GM15510 (cell line): Measurements from ENCODE around the gene TRAPPC14.
A peak's percentile ranks its signal among the peaks of the same experiment; 100 is the strongest.

Experiments
- POLR2A ChIP-seq: IDR thresholded peaks from 3 replicates; pipeline ENCODE4 v1.6.1; 2011; ENCODE audit warnings: borderline replicate concordance; ENCODE audit not compliant: insufficient read length; ENCODE audit errors: extremely low read depth

TRAPPC14 gene, protein sequence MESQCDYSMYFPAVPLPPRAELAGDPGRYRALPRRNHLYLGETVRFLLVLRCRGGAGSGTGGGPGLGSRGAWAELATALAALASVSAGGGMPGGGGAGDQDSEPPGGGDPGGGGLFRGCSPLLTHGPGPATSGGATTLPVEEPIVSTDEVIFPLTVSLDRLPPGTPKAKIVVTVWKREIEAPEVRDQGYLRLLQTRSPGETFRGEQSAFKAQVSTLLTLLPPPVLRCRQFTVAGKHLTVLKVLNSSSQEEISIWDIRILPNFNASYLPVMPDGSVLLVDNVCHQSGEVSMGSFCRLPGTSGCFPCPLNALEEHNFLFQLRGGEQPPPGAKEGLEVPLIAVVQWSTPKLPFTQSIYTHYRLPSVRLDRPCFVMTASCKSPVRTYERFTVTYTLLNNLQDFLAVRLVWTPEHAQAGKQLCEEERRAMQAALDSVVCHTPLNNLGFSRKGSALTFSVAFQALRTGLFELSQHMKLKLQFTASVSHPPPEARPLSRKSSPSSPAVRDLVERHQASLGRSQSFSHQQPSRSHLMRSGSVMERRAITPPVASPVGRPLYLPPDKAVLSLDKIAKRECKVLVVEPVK

DNA sequence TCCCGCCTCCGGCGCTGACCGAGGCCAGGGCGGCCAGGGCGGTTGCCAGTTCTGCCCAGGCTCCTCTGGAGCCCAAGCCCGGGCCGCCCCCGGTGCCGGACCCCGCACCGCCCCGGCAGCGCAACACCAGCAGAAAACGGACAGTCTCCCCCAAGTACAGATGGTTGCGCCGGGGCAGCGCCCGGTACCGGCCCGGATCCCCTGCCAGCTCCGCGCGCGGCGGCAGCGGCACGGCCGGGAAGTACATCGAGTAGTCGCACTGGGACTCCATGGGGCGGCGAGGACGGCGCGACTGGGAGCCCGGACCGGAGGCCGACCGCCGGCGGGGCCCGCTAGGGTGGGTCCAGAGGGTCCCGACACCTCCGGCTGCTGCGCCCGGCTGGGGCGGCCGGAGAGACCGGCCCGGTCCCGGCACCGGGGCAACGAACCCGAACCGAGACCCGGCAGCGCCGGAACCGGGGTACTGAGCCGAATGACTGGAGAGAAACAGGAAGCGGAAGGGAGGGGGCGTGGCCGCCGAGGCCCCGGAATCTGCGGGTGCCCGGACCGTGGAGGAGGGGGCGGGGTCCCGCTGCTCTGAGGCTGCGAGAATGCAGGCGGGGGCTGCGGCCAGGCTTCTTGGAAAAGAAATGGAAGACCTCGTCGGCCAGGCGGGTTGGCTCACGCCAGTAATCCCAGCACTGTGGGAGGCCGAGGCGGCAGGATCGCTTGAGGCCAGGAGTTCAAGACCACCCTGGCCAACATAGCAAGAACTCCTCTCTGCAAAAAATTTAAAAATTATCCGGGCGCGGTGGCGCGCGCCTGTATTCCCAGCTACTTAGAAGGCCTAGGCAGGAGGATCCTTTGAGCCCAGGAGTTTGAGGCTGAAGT is at the start of gene TRAPPC14:
TRAPPC14 (minus strand) TSS at position 495 of the 870 bp plus-strand sequence; CDS start at position 271, 224 bp downstream.
- TF ChIP-seq POLR2A, result peak; percentile 76

DNA sequence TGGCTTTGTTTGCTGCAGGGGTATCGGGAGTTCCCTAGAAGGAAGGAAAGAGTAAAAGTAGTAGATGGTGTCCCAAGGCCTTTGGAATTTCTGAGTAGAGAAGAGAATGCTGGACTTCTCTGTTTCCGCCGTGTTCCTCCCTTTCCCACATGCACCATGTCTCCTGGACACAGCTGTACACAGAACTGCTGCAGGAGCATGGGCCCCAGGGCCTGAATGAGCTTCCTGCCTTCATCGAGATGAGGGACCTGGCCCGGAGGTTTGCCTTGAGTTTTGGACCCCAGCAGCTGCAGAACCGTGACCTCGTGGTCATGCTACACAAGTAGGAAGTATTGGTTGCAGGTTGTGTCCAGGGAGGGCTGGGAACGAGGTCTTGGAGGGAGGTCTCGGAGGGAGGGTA is 45.9 kb upstream of the TRAPPC14 start:
- TF ChIP-seq POLR2A, result no peak

DNA sequence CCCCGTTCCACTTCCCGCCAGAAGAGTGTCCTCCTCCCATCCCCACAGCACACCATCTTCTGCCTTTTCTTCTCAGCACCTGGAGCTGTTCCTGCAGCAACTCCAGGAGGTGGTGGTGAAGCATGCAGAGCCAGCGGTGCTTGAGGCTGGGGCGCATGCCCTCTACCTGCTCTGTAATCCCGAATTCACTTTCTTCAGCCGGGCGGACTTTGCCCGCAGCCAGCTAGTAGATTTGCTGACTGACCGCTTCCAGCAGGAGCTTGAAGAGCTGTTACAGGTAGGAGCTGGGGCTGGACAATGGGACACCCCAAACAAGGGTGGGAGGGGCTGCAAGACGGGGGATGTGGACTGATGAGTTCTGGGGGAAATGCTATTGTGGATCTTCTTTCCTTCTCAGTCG is 42.2 kb upstream of the TRAPPC14 start:
- TF ChIP-seq POLR2A, result no peak

DNA sequence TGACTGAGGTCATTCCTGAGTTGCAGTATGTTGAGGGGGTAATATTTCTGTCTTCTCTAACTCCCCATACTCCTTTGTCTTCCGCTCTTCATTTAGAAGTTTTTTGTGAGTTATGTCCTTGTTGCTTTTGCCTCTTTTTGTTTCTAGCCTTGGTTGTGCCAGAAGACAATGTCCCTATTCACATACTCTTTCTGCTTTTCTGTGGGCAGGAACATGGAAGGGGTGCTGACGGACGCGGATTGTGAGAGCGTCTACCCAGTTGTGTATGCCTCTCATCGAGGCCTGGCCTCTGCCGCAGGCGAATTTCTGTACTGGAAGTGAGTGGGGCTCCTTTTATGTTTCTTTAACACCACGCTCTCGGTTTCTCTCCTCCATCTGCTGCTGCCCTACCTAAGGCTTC is 39.7 kb upstream of the TRAPPC14 start:
- TF ChIP-seq POLR2A, result no peak

DNA sequence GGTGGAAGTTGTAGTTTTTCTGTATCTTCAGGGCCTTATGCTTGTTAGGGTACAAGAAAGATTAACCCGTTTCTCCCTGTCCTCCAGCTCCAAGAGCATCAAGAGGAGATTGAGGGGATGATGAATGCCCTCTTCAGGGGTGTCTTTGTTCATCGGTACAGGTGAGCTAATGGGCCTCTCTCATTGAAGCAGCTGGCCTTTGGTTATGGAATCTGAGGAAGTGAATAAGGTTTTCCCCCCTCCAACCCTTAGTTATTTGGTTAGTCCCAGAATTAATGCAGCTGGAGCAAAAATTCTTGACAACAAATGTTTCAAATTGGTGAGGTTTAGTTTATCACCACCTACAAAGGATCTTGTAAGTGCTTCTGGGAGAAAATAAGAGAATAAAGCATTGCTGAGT is 36.7 kb upstream of the TRAPPC14 start:
- TF ChIP-seq POLR2A, result no peak

DNA sequence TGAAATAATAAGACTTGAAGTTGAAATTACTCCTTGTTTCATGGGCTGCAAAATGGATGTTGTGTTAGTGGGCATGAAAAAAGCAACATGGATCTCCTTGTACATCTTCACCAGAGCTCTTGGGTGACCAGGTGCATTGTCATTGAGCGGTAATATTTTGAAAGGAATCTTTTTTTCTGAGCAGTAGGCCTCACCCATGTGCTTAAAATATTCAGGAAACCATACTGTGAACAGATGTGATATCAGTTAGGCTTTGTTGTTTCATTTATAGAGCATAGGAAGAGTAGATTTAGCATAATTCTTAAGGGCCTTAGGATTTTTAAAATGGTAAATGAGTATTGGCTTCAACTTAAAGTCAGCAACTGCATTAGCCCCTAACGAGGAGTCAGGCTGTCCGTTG is 34.4 kb upstream of the TRAPPC14 start:
- TF ChIP-seq POLR2A, result no peak

DNA sequence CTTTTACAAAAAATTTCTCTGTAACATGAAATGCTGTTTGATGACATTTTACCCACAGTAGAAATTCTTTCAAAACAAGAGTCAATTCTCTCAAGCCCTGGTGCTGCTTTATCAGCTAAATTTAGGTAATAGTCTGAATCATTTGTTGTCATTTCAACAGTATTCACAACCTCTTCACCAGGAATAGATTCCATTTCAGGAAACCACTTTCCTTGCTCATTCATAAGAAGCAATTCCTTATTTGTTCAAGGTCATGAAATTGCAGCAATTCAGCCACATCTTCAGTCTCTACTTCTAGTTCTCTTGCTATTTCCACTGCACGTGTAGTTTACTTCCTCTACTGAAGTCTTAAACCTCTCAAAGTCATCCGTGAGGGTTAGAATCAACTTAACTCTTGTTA is 33.3 kb upstream of the TRAPPC14 start:
- no peak for TF ChIP-seq POLR2A

DNA sequence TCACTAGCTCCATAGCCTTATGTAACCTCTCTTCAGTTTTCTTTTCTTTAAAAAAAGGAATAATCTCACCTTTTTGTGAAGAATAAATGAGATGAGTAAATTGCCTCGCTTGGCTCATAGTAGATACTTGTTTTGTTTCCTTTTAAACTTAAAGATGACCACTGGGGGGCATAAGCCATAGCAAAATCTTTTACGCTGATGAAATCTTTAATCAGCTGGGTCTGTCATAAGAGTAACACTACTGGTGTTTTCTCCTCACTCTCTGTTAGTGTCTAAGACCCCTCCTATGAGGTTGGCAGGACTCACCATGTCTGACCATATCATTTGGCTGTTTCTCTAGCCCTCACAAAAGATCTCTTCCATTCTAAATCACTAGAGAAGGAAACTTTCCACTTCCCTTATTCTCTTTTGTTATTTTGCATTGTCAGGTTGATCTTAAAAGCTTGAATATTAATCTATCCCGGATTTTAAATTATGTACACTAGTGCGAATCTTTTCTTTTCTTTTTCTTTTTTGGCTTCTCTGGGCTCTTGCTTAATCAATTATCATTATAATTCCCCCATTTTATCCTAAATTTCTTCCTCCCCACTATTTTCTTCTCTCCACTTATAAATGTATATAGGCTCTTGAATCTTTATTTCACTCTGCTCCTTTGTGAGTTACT is 31.7 kb upstream of the TRAPPC14 start:
- TF ChIP-seq POLR2A, result no peak

DNA sequence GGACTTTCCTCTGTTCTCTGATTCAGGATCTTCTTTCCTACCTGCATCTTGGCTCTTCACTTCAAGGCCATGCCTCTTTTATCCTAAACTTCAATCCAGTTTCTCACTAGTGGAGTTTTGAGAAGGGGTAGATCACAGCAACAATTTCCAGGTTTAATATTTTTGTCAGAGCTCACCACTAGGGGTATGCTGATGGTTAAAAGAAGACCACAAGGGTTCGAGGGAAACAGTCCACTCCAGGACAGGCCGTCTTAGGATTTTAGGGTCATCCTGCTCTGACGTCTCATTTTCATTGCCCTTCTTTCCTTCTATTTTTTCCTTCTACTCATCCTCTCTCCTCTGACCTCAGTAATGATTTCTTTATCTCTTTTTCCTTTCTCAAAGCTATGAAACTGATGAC is 30.5 kb upstream of the TRAPPC14 start:
- no peak for TF ChIP-seq POLR2A

DNA sequence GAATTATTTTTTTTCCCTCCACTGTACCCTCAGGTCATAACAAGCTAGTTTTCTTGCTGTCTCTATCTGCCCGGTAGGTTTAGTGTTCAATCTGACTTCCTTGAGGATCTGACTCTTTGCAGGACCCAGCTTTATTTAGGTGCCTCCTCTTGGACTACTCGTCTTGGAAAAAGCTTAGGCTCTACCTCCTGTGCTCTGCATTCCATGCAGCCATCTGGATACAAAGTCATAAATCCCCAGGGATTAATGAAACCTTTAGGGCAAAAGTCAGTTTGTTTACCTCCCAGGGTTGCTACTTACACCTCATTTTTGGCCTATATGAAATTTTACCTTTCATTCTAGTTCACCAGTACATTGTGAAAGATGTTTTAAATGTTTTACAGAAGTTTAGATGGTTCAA is 27.2 kb upstream of the TRAPPC14 start:
- TF ChIP-seq POLR2A, result no peak

DNA sequence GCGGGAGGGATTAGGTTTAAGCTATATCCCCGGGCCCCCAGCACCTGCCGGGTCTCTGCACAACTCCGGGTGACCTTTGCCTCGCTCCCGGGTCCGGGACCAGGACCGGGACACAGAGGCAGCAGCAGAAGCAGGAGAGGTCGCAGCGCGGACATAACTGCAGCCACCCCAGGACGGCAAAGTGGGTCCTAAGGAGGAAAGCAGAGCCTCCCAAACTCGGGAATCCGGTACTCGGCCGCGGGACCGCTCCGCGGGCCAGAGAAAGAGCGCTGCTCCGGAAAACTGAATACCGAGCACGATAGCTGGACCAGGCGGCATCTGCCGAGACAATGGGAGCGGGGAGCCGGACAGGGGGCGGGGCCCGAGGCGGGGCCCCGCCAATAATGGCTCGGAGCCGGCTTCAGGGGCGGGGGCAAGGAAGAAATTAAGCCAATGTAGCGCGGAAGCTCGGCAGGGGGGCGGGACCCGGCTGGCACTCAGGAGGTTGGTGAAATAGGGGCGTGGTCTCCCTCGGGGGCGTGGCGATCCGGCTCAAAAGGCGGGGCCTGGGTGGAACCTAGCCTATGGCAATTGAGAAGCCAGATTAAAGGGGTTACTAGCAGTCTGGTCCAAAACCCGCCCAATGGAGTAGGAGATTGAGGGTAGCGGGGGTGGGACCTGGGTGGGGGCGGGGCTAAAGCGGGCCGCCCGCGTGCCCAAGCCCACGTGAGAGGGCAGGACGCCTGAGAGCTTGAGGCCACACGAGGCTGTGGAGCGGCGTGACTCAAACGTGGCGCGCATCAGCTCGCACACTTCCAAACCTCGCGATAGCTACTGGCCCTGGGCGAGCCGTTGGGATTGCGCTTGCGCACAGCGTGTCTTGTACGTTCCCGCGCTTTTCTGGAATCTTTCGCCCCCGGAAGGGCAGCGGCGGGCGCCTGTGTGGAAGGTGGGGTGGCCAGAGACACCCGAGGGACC is 18.8 kb upstream of the TRAPPC14 start, which contains the start of the genes GPC2 and STAG3:
GPC2 (minus strand) TSS at position 337 of the 957 bp plus-strand sequence; CDS start at position 155, 182 bp downstream.
STAG3 (plus strand) TSS at position 874 of the 957 bp plus-strand sequence. CDS start 2,639 bp downstream, outside the sequence.
- TF ChIP-seq POLR2A, result peak; percentile 50

DNA sequence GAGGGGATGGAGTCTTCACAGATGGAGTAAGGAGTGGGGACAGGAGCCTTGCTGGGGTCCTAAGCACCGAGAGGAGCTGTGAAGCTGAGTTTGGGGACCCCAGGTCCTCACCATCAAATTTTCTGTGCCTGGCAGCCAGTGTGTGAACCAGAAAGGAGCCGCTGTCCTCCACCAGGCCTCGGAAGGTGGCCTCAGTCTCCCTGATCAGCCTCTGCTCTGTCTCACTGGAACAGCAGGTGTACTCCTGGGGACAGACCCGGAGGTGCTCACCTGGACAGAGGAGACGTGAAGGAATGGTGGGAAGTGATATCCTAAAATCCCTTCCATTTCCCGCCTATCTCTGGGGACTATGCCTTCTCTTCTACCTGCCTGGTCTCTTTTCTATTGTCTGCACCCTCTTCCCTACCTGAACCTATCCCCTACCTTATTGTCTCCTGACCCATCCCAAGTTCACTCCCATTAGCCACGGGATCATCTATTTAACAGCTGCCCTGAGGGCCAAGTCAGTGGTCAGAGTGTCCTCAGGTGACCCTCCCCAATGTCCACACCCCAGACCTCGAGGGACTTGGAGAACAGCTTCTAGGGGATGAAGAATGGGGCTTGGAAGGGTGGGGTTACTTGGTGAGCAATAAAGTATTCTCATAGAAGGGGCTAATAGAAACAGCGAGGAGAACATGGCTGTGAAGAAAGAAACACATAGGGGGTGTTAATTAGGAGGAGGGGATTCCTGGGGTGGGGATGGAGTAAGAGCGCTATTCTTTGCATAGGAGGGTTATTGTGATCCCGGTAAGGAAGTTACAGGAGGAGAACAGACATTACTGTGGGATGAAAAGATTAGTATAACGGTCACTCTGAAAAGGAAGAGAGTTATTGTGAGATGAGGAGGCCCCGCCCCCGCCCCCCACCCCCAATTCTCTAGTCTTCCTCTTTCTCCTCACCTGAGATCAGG is 17.8 kb upstream of the TRAPPC14 start:
- no peak for TF ChIP-seq POLR2A
